HepG2 (cell line): ENCODE results near the gene ARFGAP2. TPM values are rescaled to one million over a fixed set of nuclear protein-coding genes. Genes with fewer than 3 reads are reported as not detected.

Experiments used
- AHDC1 ChIP-seq: sonication (generic); formaldehyde crosslinking; IDR thresholded peaks from 2 replicates; pipeline ENCODE4 v1.5.1; 2020; ENCODE audit warnings: mild to moderate bottlenecking, missing genetic modification reagents, borderline replicate concordance
- KIAA2018 ChIP-seq: sonication (generic); formaldehyde crosslinking; IDR thresholded peaks from 2 replicates; pipeline ENCODE4 v1.5.0; 2020; ENCODE audit warnings: mild to moderate bottlenecking, missing genetic modification reagents, borderline replicate concordance
- REST ChIP-seq, 2 experiments: IDR thresholded peaks; 2 replicates each; pipeline ENCODE4 v1.6.1; 2011 to 2012; ENCODE audit warnings: low read length in 2 of 2, borderline replicate concordance in 1 of 2, low read depth in 1 of 2, mild to moderate bottlenecking in 1 of 2, moderate library complexity in 1 of 2
- ZC3H13 ChIP-seq: sonication (generic); formaldehyde crosslinking; IDR thresholded peaks from 2 replicates; pipeline ENCODE4 v1.8.1; 2023; ENCODE audit warnings: mild to moderate bottlenecking, missing genetic modification reagents, moderate library complexity
- ZFAT ChIP-seq: sonication (generic); formaldehyde crosslinking; conservative IDR thresholded peaks from 2 replicates; pipeline ENCODE4 v1.8.1; 2023; ENCODE audit warnings: missing genetic modification reagents, inconsistent platforms
- ZNF776 ChIP-seq: sonication (generic); formaldehyde crosslinking; IDR thresholded peaks from 2 replicates; pipeline ENCODE4 v1.4.0; 2020; ENCODE audit warnings: mild to moderate bottlenecking, missing genetic modification reagents
- polyA plus RNA-seq, 8 experiments: library from polyadenylated mRNA; depleted of rRNA in 3 of 8; stranded (reverse) in 7 of 8; unstranded in 1 of 8; fragments of >200 nt; fragmentation: Illumina TruSeq in 4 of 8; extraction: Trizol in 4 of 8; gene quantifications; 2 replicates each; pipeline versions ENCODE4 v1.2.1 to v1.2.3, GENCODE V29; 2011 to 2016; ENCODE audit warnings: low read depth in 4 of 8, missing spikeins in 1 of 8, mixed read lengths in 1 of 8; ENCODE audit not compliant: insufficient read depth in 1 of 8
- total RNA-seq, 5 experiments: library from RNA; depleted of rRNA; stranded (reverse); fragments of >200 nt; fragmentation: Illumina TruSeq; extraction: Trizol; gene quantifications; 2 replicates each; pipeline ENCODE4 v1.2.3, GENCODE V29; 2016; ENCODE audit warnings: low read depth in 1 of 5

ARFGAP2 gene
- total and polyA plus RNA-seq, 2 of the 13 experiments (the other 11 are each of a cell fraction or from before 2014, with no cell fraction given) = 32.3 to 75.3 TPM

- TF ChIP-seq KIAA2018 (CRISPR knock-in tag) = no peak
- no peak for TF ChIP-seq ZFAT (CRISPR knock-in tag)
- no peak for TF ChIP-seq REST (IDR thresholded peaks at IDR 0.05; ENCODE audit: borderline replicate concordance in 1 of 2, low read depth in 1 of 2, low read length in 2 of 2)
- TF ChIP-seq AHDC1 (CRISPR knock-in tag) = no peak
- TF ChIP-seq ZNF776 (CRISPR knock-in tag) = no peak
- no peak for TF ChIP-seq ZC3H13 (CRISPR knock-in tag)
Measured at GRCh38 chr11:47177229-47177845, 658 bp upstream of the ARFGAP2 start (continued).
